Fibroblast of mammary gland (primary cell): ENCODE data around the gene APLP2.
"Not testable (repeated sequence)": the region's sequence is repeated elsewhere in the genome, so short reads cannot be mapped to it uniquely, and the experiment has no call there.

Experiments used
- DNase-seq: peaks from one replicate; pipeline ENCODE4 v3.0.0-alpha.2; 2010; ENCODE audit warnings: low read depth
- H3K4me3 ChIP-seq: 2 replicates; pipeline ENCODE4 v1.5.1; 2011; ENCODE audit warnings: low read depth, mild to moderate bottlenecking, low read length, moderate library complexity; ENCODE audit not compliant: control insufficient read depth
- TF ChIP-seq, protein P1 (sequence below): conservative IDR thresholded peaks from 2 replicates; pipeline ENCODE4 v1.5.1; 2011; ENCODE audit warnings: low read depth, low read length, inconsistent platforms; ENCODE audit not compliant: control insufficient read depth, insufficient read depth

The APLP2 gene

DNA sequence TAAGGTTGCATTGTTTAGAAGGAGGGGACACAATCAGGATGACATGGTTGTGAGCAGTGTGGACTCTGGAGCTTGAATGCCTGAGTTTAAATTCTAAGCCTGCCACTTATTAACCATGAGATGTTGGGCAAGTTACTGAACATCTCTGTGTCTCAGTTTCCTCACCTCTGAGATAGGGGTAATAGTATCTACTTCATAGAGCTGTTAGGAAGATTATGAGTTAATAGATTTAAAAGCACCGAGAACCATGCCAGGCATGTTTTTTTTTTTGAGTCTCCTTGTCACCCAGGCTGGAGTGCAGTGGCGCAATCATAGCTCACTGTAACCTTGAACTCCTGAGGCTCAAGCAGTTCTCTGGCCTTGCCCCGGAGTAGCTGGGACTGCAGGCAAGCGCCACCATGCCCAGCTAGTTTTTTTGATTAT lies 123.2 kb downstream of the APLP2 start:
- DNase-seq = no peak
- TF ChIP-seq, protein P1, sequence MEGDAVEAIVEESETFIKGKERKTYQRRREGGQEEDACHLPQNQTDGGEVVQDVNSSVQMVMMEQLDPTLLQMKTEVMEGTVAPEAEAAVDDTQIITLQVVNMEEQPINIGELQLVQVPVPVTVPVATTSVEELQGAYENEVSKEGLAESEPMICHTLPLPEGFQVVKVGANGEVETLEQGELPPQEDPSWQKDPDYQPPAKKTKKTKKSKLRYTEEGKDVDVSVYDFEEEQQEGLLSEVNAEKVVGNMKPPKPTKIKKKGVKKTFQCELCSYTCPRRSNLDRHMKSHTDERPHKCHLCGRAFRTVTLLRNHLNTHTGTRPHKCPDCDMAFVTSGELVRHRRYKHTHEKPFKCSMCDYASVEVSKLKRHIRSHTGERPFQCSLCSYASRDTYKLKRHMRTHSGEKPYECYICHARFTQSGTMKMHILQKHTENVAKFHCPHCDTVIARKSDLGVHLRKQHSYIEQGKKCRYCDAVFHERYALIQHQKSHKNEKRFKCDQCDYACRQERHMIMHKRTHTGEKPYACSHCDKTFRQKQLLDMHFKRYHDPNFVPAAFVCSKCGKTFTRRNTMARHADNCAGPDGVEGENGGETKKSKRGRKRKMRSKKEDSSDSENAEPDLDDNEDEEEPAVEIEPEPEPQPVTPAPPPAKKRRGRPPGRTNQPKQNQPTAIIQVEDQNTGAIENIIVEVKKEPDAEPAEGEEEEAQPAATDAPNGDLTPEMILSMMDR = no peak
- H3K4me3 ChIP-seq = no peak overlapping the region

DNA sequence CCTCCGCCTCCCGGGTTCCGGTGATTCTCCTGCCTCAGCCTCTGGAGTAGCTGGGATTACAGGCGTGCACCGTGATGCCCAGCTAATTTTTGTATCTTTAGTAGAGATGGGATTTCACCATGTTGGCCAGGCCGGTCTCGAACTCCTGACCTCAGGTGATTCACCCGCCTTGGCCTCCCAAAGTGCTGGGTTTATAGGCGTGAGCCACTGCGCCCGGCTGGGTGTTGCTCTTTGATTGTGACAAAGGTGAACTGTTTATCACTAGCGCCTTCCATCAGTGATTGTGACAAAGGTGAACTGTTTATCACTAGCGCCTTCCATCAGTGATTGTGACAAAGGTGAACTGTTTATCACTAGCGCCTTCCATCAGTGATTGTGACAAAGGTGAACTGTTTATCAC lies 123.9 kb downstream of the APLP2 start:
- not testable (repeated sequence) for H3K4me3 ChIP-seq, DNase-seq
